HepG2 (cell line): Measurements from ENCODE around the gene CLPX. TPM values are rescaled to one million over a fixed set of nuclear protein-coding genes. Genes with fewer than 3 reads are reported as not detected.
A peak's percentile ranks its signal among the peaks of the same experiment; 100 is the strongest.

Experiments used
- ATAC-seq: fragments of 200-7000 bp; cut with Tn5 transposase; 3 replicates; pipeline ENCODE4 v1.9.1; 2020; ENCODE audit warnings: mild to moderate bottlenecking, moderate library complexity
- BruUV-seq: library from RNA; stranded (reverse); fragments of 400-500 nt; replicated peaks from 2 replicates; lab custom pipeline; 2021; lab: Mats Ljungman, UMichigan
- CTCF ChIA-PET: fragments of 300-600 bp; formaldehyde crosslinking; extraction: SDS; loops from one replicate; lab custom pipeline; 2021; ENCODE audit warnings: low total read pairs, inconsistent platforms, low intra/inter-chr PET ratio; lab: Yijun Ruan, JAX
- POLR2A ChIA-PET: fragments of 350-600 bp; sonication (Branson Sonifier 250); formaldehyde crosslinking; loops from one replicate; lab custom pipeline; 2020; ENCODE audit warnings: antibody characterized with exemption, inconsistent platforms; lab: Yijun Ruan, JAX
- DNase-seq: peaks from one replicate; pipeline ENCODE4 v3.0.0-alpha.2; 2015; ENCODE audit warnings: low spot score
- FAIRE-seq: peaks from 3 replicates; lab custom pipeline; 2011; peaks lifted over from hg19 to GRCh38; lab: Jason Lieb, UNC
- H2AFZ ChIP-seq: one replicate; pipeline ENCODE4 v1.6.1; 2011; ENCODE audit warnings: low read length, inconsistent platforms
- H3K27ac ChIP-seq: fragments of 300-600 bp; 3 replicates; pipeline ENCODE4 v1.8.0; 2011; ENCODE audit warnings: mixed run types, mild to moderate bottlenecking, mixed read lengths, low read length, inconsistent platforms; ENCODE audit not compliant: insufficient read depth; ENCODE audit errors: extremely low read length
- H3K27me3 ChIP-seq, 2 experiments: fragments of 200-600 bp in 1 of 2; 2 replicates in 1 of 2; 3 replicates in 1 of 2; pipeline versions ENCODE4 v1.6.0 to v1.8.0; 2011; ENCODE audit warnings: low read length in 2 of 2, mild to moderate bottlenecking in 2 of 2, moderate library complexity in 2 of 2, inconsistent platforms in 1 of 2; ENCODE audit not compliant: insufficient read depth in 2 of 2, control insufficient read depth in 1 of 2
- H3K36me3 ChIP-seq, 2 experiments: fragments of 200-600 bp in 1 of 2; replicated peaks in 1 of 2; 2 replicates in 1 of 2; 3 replicates in 1 of 2; pipeline versions ENCODE4 v1.5.1 to v1.8.0; 2011; ENCODE audit warnings: low read length in 2 of 2, inconsistent platforms in 1 of 2; ENCODE audit not compliant: insufficient read depth in 2 of 2, control insufficient read depth in 1 of 2
- H3K4me1 ChIP-seq: 2 replicates; pipeline ENCODE4 v1.5.1; 2012; ENCODE audit warnings: low read length, inconsistent platforms; ENCODE audit not compliant: insufficient read depth
- H3K4me2 ChIP-seq: 2 replicates; pipeline ENCODE4 v1.6.0; 2011; ENCODE audit warnings: low read depth, low read length, inconsistent platforms
- H3K4me3 ChIP-seq, 3 experiments: fragments of 200-600 bp in 1 of 3; sonication (generic), shearing (Covaris generic) in 1 of 3; replicated peaks in 1 of 3; 2 replicates each; pipeline ENCODE4 v1.5.1; 2011 to 2016; ENCODE audit warnings: low read length in 3 of 3, inconsistent platforms in 2 of 3, low read depth in 2 of 3, mild to moderate bottlenecking in 2 of 3, control low read depth in 1 of 3, mixed read lengths in 1 of 3; ENCODE audit not compliant: insufficient read depth in 1 of 3
- H3K79me2 ChIP-seq: one replicate; pipeline ENCODE4 v1.6.1; 2011; ENCODE audit warnings: low read length, inconsistent platforms; ENCODE audit not compliant: insufficient read depth
- H3K9ac ChIP-seq: 2 replicates; pipeline ENCODE4 v1.6.0; 2011; ENCODE audit warnings: mild to moderate bottlenecking, low read depth, low read length, inconsistent platforms; ENCODE audit not compliant: insufficient read depth
- H3K9me3 ChIP-seq: 2 replicates; pipeline ENCODE4 v1.5.1; 2012; ENCODE audit warnings: mild to moderate bottlenecking, low read length
- H4K20me1 ChIP-seq: 2 replicates; pipeline ENCODE4 v1.6.0; 2011; ENCODE audit warnings: inconsistent platforms, mild to moderate bottlenecking, low read length, moderate library complexity; ENCODE audit not compliant: insufficient read depth
- ARNT2 ChIP-seq: sonication (generic); formaldehyde crosslinking; IDR thresholded peaks from 2 replicates; pipeline ENCODE4 v1.8.0; 2022; ENCODE audit warnings: mild to moderate bottlenecking, low read depth, missing genetic modification reagents, moderate library complexity
- ATF7-NPFF ChIP-seq: sonication (generic); formaldehyde crosslinking; IDR thresholded peaks from 2 replicates; pipeline ENCODE4 v1.8.1; 2023; ENCODE audit warnings: mild to moderate bottlenecking, low read depth, missing genetic modification reagents, moderate library complexity
- CC2D1A ChIP-seq: sonication (generic); formaldehyde crosslinking; IDR thresholded peaks from 2 replicates; pipeline ENCODE4 v1.8.1; 2023; ENCODE audit warnings: mild to moderate bottlenecking, missing genetic modification reagents
- CEBPG ChIP-seq: IDR thresholded peaks from 2 replicates; pipeline ENCODE4 v1.6.1; 2016
- EED ChIP-seq: sonication (generic); formaldehyde crosslinking; IDR thresholded peaks from 2 replicates; pipeline ENCODE4 v1.5.0; 2020; ENCODE audit warnings: mild to moderate bottlenecking, missing genetic modification reagents
- FOXJ3 ChIP-seq: sonication (generic); formaldehyde crosslinking; IDR thresholded peaks from 2 replicates; pipeline ENCODE4 v1.4.0; 2020; ENCODE audit warnings: missing genetic modification reagents, mild to moderate bottlenecking, borderline replicate concordance
- HOXA9 ChIP-seq: sonication (generic); formaldehyde crosslinking; IDR thresholded peaks from 2 replicates; pipeline ENCODE4 v1.8.1; 2022; ENCODE audit warnings: missing genetic modification reagents, mild to moderate bottlenecking, moderate library complexity, borderline replicate concordance
- KLF15 ChIP-seq: sonication (generic); formaldehyde crosslinking; IDR thresholded peaks from 2 replicates; pipeline ENCODE4 v1.8.1; 2023; ENCODE audit warnings: borderline replicate concordance, mild to moderate bottlenecking, inconsistent platforms, missing genetic modification reagents, mixed read lengths
- MAFK ChIP-seq, 2 experiments: IDR thresholded peaks in 1 of 2; conservative IDR thresholded peaks in 1 of 2; 2 replicates each; pipeline ENCODE4 v1.6.1; 2011; ENCODE audit warnings: improper control_type of control experiment in 2 of 2, low read length in 2 of 2
- NKX3-1 ChIP-seq: sonication (generic); formaldehyde crosslinking; IDR thresholded peaks from 2 replicates; pipeline ENCODE4 v1.5.0; 2020; ENCODE audit warnings: missing genetic modification reagents
- SMARCE1 ChIP-seq: fragments of 450-650 bp; IDR thresholded peaks from 2 replicates; pipeline ENCODE4 v1.6.1; 2017; ENCODE audit warnings: borderline replicate concordance
- ZC3H4 ChIP-seq: sonication (generic); formaldehyde crosslinking; IDR thresholded peaks from 2 replicates; pipeline ENCODE4 v1.4.0; 2020; ENCODE audit warnings: missing genetic modification reagents, borderline replicate concordance
- ZNF468 ChIP-seq: sonication (generic); formaldehyde crosslinking; IDR thresholded peaks from 2 replicates; pipeline ENCODE4 v1.8.0; 2022; ENCODE audit warnings: mild to moderate bottlenecking, moderate library complexity, missing genetic modification reagents
- ZNF510 ChIP-seq: sonication (generic); formaldehyde crosslinking; IDR thresholded peaks from 2 replicates; pipeline ENCODE4 v1.4.0; 2020; ENCODE audit warnings: low read depth, mild to moderate bottlenecking, missing genetic modification reagents
- ZNF556 ChIP-seq: sonication (generic); formaldehyde crosslinking; IDR thresholded peaks from 2 replicates; pipeline ENCODE4 v1.4.0; 2020; ENCODE audit warnings: mild to moderate bottlenecking, missing genetic modification reagents, borderline replicate concordance
- ZNF816 ChIP-seq: sonication (generic); formaldehyde crosslinking; IDR thresholded peaks from 2 replicates; pipeline ENCODE4 v1.8.0; 2022; ENCODE audit warnings: missing genetic modification reagents, mild to moderate bottlenecking, borderline replicate concordance
- WGBS: methylation state at CpG from one replicate; pipeline ENCODE4 v1.1.6; 2017; ENCODE audit warnings: low lambda C conversion rate; 5-methylcytosine and 5-hydroxymethylcytosine counted together
- in situ Hi-C: cut with HindIII; loops from 2 replicates; pipeline ENCODE4 v1.10.0; 2017; ENCODE audit warnings: low pct_unique_long_range_greater_than_20kb; ENCODE audit not compliant: extremely low pct_ligation_motif_present
- intact Hi-C: fragments of 100-400 bp; cut with micrococcal nuclease; formaldehyde crosslinking; loops from one replicate; pipeline ENCODE4 v1.10.0; 2022; ENCODE audit not compliant: unreplicated experiment
- polyA plus RNA-seq, 8 experiments: library from polyadenylated mRNA; depleted of rRNA in 3 of 8; stranded (reverse) in 7 of 8; unstranded in 1 of 8; fragments of >200 nt; fragmentation: Illumina TruSeq in 4 of 8; extraction: Trizol in 4 of 8; gene quantifications; 2 replicates each; pipeline versions ENCODE4 v1.2.1 to v1.2.3, GENCODE V29; 2011 to 2016; ENCODE audit warnings: low read depth in 4 of 8, missing spikeins in 1 of 8, mixed read lengths in 1 of 8; ENCODE audit not compliant: insufficient read depth in 1 of 8
- total RNA-seq, 5 experiments: library from RNA; depleted of rRNA; stranded (reverse); fragments of >200 nt; fragmentation: Illumina TruSeq; extraction: Trizol; gene quantifications; 2 replicates each; pipeline ENCODE4 v1.2.3, GENCODE V29; 2016; ENCODE audit warnings: low read depth in 1 of 5
- TF ChIP-seq, protein P1 (sequence below): sonication (generic); formaldehyde crosslinking; IDR thresholded peaks from 2 replicates; pipeline ENCODE4 v1.5.1; 2020; ENCODE audit warnings: missing genetic modification reagents, mild to moderate bottlenecking, borderline replicate concordance
- TF ChIP-seq, protein P2 (sequence below): sonication (generic); formaldehyde crosslinking; IDR thresholded peaks from 2 replicates; pipeline ENCODE4 v1.8.0; 2023; ENCODE audit warnings: mild to moderate bottlenecking, missing genetic modification reagents
- TF ChIP-seq, protein P3 (sequence below): IDR thresholded peaks from 2 replicates; pipeline ENCODE4 v1.6.1; 2018; ENCODE audit warnings: missing genetic modification reagents

Gene CLPX
- total and polyA plus RNA-seq, 2 of the 13 experiments (the other 11 are each of a cell fraction or from before 2014, with no cell fraction given), result 33.9 to 61.3 TPM

DNA sequence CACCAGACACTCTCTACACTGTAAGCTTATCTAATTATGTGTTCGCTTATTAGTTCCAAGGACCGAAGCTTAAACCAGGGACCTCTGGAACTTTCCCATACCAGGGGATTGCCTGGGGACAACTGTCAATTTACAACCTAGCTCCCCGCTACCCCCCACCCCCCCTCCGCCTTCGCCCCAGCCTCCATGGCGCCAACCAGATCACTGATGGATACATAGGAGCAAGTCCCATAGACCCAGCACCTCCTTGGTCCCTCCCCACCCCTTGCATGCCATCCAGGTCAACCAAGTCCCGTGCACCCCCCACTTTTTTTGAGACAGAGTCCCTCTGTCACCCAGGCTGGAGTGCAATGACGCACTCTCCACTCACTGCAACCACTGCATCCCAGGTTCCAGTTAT lies 50.6 kb downstream of the CLPX start:
- ATAC-seq, result no peak
- ChIA-PET CTCF (no interaction called here), POLR2A (interaction anchor here (0.8 to 1.4 kb wide), 3 partner anchors 13 to 51 kb away, joined by 3 to 7 read pairs (median 5); partner anchors contain the start of gene CLPX)
- in situ Hi-C loops, result no loop called here
- Histone ChIP-seq H3K27me3 (no peaks in the 10 kb centered on the region; a peak in 1 of 5 replicates), H3K4me3 (peak overlapping the region; percentile 87 to 97 (median 89)), H3K4me2 (peak overlapping the region; percentile 96), H3K9ac (peak overlapping the region; percentile 92)
- TF ChIP-seq, protein P1, sequence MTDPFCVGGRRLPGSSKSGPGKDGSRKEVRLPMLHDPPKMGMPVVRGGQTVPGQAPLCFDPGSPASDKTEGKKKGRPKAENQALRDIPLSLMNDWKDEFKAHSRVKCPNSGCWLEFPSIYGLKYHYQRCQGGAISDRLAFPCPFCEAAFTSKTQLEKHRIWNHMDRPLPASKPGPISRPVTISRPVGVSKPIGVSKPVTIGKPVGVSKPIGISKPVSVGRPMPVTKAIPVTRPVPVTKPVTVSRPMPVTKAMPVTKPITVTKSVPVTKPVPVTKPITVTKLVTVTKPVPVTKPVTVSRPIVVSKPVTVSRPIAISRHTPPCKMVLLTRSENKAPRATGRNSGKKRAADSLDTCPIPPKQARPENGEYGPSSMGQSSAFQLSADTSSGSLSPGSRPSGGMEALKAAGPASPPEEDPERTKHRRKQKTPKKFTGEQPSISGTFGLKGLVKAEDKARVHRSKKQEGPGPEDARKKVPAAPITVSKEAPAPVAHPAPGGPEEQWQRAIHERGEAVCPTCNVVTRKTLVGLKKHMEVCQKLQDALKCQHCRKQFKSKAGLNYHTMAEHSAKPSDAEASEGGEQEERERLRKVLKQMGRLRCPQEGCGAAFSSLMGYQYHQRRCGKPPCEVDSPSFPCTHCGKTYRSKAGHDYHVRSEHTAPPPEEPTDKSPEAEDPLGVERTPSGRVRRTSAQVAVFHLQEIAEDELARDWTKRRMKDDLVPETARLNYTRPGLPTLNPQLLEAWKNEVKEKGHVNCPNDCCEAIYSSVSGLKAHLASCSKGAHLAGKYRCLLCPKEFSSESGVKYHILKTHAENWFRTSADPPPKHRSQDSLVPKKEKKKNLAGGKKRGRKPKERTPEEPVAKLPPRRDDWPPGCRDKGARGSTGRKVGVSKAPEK (CRISPR knock-in tag), result no peak
- no peak for TF ChIP-seq EED (CRISPR knock-in tag)
- TF ChIP-seq, protein P2, sequence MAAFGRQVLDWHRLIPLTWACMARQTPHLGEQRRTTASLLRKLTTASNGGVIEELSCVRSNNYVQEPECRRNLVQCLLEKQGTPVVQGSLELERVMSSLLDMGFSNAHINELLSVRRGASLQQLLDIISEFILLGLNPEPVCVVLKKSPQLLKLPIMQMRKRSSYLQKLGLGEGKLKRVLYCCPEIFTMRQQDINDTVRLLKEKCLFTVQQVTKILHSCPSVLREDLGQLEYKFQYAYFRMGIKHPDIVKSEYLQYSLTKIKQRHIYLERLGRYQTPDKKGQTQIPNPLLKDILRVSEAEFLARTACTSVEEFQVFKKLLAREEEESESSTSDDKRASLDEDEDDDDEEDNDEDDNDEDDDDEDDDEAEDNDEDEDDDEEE (CRISPR knock-in tag), result no peak
- no peak for TF ChIP-seq SMARCE1
- no peak for TF ChIP-seq ZC3H4 (CRISPR knock-in tag)
- TF ChIP-seq HOXA9 (CRISPR knock-in tag), result no peak
- TF ChIP-seq ATF7-NPFF (CRISPR knock-in tag), result no peak
- TF ChIP-seq ARNT2 (CRISPR knock-in tag), result no peak
- TF ChIP-seq KLF15 (CRISPR knock-in tag), result no peak
- TF ChIP-seq MAFK (conservative IDR thresholded peaks at IDR 0.05 in 1 of 2, IDR thresholded peaks at IDR 0.05 in 1 of 2; ENCODE audit: low read length in 2 of 2), result no peak
- TF ChIP-seq NKX3-1 (CRISPR knock-in tag), result no peak
- TF ChIP-seq, protein P3, sequence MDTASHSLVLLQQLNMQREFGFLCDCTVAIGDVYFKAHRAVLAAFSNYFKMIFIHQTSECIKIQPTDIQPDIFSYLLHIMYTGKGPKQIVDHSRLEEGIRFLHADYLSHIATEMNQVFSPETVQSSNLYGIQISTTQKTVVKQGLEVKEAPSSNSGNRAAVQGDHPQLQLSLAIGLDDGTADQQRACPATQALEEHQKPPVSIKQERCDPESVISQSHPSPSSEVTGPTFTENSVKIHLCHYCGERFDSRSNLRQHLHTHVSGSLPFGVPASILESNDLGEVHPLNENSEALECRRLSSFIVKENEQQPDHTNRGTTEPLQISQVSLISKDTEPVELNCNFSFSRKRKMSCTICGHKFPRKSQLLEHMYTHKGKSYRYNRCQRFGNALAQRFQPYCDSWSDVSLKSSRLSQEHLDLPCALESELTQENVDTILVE, result no peak
- no peak for TF ChIP-seq CC2D1A
- no peak for TF ChIP-seq ZNF510 (CRISPR knock-in tag)
- TF ChIP-seq ZNF556 (CRISPR knock-in tag), result no peak
- no peak for TF ChIP-seq FOXJ3 (CRISPR knock-in tag)
- TF ChIP-seq CEBPG (CRISPR knock-in tag), result no peak
- no peak for TF ChIP-seq ZNF816
- TF ChIP-seq ZNF468 (CRISPR knock-in tag), result no peak
- TF ChIP-seq, all 625 proteins: peak for 0
- DNase-seq (no peak), FAIRE-seq (no peak)
- H2AFZ ChIP-seq, result no peak overlapping the region
- H3K79me2 ChIP-seq, result peaks cover 16% of the 10 kb centered on the region
- 99% methylated on average over 8 of the region's 8 CpGs for WGBS
- no peak overlapping the region for H3K27ac ChIP-seq
- intact Hi-C loops, result loop anchor here (1.0 kb wide), 1 partner anchor 101 kb away; no protein-coding TSS in a partner anchor
- H3K36me3 ChIP-seq, result peaks cover 6 to 7% of the 10 kb centered on the region in 2 experiments; a peak in 3 of 5 replicates
- H3K4me1 ChIP-seq, result peaks cover 22% of the 10 kb centered on the region
- H4K20me1 ChIP-seq, result peaks cover 6% of the 10 kb centered on the region
- peaks cover 14% of the 10 kb centered on the region; the same call in 1 of the 2 replicates for H3K9me3 ChIP-seq
- BruUV-seq, result no TSS peak
